ENCODE measurements around the gene MGAT4D.

- TF ChIP-seq, protein P1, sequence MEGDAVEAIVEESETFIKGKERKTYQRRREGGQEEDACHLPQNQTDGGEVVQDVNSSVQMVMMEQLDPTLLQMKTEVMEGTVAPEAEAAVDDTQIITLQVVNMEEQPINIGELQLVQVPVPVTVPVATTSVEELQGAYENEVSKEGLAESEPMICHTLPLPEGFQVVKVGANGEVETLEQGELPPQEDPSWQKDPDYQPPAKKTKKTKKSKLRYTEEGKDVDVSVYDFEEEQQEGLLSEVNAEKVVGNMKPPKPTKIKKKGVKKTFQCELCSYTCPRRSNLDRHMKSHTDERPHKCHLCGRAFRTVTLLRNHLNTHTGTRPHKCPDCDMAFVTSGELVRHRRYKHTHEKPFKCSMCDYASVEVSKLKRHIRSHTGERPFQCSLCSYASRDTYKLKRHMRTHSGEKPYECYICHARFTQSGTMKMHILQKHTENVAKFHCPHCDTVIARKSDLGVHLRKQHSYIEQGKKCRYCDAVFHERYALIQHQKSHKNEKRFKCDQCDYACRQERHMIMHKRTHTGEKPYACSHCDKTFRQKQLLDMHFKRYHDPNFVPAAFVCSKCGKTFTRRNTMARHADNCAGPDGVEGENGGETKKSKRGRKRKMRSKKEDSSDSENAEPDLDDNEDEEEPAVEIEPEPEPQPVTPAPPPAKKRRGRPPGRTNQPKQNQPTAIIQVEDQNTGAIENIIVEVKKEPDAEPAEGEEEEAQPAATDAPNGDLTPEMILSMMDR (IDR thresholded peaks at IDR 0.05) = no peak
- no peak for TF ChIP-seq POLR2A (IDR thresholded peaks at IDR 0.05)
Observed at GRCh38 chr4:140515423-140515822, 17.3 kb upstream of the MGAT4D start.
